Stimulated activated CD4-positive, alpha-beta T cell treated with anti-CD3 and anti-CD28 coated beads, Interleukin-2, amount 100 ng/mL, for 48 hours (primary cell): ENCODE data around the gene DTNB.

Source experiments
- DNase-seq, 2 donors: peaks; one replicate each; pipeline ENCODE4 v3.0.0-alpha.2; 2020

Gene DTNB

GRCh38 chr2:25379535-25379934 is 293.8 kb downstream of the DTNB start:
- no peak for DNase-seq

DNA sequence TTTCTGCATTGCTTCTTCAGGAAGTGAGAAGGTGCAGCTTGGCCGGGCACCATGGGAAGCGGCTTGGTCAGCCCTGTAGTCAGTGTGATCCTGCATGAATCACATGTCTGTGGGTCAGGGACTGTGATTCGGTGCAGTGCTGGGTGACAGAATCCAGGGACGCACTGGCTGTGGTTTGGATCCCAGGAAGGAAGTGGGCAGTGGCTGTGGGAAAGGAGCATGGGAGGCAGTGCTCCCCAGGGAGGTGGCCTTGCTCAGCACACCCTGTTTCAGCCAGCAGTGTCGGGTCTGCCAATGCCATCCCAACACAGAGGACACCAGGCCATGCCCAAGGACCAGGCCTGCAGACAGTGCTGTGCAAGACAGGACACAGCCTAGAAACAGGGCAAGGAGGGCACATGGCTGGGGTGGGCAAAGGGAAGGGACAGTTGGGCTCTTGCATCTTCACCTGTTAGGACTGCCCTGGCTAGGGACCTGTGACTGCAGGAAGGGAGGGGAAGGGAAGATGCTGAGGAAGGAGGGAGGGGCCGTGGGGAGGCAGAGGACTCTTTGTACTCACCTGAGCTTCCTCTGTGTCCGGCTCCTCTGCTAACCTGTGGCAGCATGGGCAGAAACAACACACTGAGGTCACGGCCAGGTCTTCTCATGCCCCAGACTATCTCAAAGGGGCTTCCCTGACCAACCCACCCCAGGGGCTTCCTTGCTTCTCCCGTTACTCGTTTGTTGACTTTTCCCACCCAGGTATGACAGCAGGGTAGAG is 294.5 kb downstream of the DTNB start:
- DNase-seq, result no peak

DNA sequence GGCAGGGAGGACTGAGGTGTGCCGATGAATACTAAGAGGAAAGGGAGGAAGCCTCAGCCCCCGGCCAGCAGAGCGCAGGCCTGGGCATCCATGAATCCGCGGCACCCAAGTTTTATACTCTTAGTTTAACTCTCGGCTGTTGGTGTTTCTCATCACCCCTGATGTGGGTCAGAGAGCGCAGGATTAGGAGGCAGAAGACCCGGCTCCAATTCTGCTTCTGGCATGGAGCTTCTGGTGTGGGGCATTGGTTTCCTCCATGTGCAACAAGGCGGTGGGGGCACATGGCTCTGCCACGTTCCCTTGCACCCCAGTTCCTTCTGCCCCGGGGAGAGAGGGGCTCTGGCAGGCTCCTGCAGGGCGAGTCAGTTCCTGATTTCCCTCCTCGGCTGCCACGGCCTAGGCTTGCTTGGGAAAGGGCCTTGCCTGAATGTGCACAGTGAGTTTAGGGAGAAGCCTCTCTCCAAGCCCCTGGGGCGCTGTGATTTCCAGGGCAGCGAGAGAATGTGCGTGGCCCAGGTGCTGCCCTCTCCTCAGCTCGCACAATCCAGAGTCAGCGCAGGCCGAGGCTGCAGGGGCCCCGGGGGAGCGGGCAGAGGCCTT is 295.5 kb downstream of the DTNB start:
- no peak for DNase-seq

GRCh38 chr2:25376750-25377621 is 296.4 kb downstream of the DTNB start:
- peak; percentile 88 to 93 for DNase-seq

- no peak for DNase-seq
Measured at GRCh38 chr2:25375989-25376545, 297.3 kb downstream of the DTNB start.

DNA sequence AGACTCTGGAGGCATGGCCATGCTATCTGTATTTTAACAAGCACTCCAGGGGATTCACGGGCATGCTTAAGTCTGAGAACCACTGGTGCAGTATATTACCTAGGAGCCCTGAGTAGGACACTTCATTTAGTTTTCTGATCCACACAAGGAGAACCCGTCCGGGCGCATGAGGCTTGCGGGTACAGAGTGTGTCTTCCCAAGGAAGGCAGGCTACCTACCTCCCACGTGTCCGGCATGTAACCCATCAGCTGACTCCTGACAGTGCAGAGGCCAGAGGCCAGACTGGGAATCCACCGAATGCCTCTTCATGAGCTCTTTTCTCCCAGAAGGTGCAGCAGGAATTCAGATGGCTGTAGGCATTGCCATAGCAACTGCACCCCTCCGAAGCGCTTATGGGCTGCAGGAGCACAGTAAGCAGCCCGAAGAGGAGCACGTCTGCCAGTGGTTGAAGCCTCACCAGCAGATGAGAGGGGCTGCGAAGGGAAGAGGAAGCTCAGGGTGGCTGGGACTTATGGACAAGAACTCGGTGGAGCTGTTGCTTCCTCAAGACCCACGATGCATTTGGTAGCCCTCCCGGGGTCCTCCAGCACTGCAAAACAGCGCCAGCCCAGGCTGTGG is 297.9 kb downstream of the DTNB start:
- DNase-seq, result no peak

GRCh38 chr2:25374827-25375226 is 298.6 kb downstream of the DTNB start:
- DNase-seq, result no peak

- DNase-seq, result no peak
Measured at GRCh38 chr2:25374411-25374810, 299.0 kb downstream of the DTNB start.

GRCh38 chr2:25373269-25373981 is 300.0 kb downstream of the DTNB start:
- DNase-seq, result no peak

DNA sequence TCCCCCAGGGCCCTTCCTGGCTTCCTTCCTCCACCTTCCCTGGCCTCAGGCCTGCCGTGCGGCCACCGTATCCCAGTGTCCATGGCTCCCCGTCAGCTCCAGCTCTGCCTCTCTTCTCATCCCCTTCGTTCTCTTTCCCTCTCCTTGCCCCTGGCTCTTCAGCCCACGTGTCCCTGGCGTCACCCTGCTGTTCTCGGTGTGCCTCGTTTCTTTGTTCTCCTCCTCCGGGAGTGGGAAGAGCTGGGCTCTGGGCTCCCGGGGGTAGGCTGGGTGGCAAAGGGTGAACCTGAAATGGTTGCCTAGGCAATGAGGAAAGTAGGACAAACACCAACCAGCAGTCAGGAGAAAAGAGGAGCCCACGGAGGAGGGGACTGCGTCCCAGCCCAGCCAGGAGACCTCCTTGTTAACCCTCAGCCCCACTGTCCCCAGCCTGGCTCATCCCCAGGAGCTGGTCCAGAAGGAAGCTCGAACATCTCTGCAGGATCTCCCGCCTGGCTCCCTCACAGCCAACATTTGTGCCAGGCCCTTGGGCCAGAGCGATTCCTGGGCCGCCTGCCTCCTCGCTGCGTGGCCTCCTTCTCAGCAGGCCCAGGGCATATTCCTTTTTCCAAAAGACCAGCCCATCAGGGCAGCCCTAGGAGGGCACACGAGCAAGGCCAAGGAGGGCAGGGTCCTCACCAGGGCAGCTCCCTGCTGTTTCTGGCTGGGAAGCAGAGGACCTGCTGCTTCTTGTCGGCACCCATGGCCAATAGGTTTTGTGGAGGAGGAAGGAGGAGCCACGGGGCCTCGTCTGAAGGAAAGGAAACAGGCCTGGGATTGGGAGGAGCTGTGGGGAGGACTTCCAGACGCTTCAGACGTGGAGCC is 300.7 kb downstream of the DTNB start:
- no peak for DNase-seq

- DNase-seq, result no peak
Measured at GRCh38 chr2:25371253-25372241, 301.8 kb downstream of the DTNB start.

- DNase-seq, result no peak
Measured at GRCh38 chr2:25369876-25370275, 303.5 kb downstream of the DTNB start.

GRCh38 chr2:25369439-25369838 is 303.9 kb downstream of the DTNB start:
- no peak for DNase-seq

DNA sequence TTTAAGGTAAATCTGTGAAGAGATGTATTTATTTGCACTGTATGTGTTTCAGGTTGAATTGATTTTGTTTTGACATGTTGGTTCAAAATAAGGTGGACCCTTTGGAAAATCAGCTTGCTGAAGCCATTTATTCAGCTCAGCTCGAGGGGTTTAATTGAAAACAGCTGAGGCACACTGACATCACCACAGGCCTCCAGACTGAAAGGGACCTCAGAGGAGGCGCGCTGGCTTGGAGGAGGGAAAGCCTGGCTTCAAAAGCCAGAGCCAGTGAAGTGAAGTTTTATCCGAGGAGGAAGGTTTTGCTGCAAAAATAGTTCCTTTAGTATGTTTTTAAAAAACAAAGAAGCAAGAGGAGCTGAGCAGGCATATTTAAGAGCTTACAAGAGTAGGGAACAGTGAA is 304.7 kb downstream of the DTNB start:
- no peak for DNase-seq

DNA sequence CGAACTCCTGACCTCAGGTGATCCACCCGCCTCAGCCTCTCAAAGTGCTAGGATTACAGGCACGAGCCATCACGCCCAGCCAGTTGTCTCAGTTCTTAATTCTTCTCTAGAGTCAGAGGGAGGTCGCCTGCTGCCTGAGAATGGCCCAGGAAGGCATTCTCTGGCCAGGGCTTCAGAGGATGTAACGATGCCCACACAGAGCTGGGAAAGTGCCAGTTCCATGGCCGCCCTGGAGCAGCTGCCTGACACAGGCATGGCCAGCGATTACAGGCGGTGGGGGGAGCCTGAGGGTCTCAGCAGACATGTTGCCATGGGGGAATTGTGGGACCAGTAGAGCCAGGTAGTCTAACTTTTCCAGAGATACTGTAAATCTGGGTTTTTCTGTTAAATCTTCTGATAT is 306.1 kb downstream of the DTNB start:
- DNase-seq, result no peak

DNA sequence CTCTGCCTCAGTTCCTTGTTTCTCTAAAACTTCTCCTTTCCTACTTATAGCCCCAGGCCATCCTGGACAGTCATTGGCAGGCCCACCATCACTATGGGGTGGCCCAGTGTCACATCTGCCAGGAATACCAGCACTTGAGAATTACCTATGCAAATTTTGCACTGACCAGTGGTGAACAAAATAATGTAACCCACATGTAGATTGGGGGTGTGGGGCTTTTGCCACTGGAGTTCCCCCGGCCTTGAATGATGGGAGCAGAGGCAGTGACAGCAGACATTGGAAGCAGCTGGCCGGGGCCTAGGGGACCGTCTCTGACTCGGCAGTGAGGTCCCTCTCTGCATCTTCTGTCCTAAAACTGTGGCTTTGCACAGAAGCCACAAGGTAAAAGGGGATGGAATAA is 306.7 kb downstream of the DTNB start:
- no peak for DNase-seq

DNA sequence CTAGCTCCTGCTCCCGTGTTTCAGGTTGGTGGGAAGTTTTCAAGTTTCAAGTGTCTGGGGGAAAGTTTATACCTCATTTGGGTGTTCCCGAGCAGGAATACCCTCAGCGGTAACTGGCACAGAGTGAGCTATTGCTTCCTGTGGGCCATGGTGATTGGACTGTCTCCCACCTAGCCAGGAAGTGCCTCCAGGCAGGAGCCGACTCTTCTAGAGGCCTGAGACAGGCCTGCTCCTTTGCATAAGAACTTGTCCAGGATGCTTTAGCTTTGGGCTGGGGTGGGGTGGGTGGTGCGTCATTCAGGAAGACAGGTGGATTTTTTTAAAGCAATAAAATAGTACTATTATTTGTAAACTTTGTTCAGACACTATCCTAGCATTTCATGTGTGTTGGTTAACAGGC is 308.1 kb downstream of the DTNB start:
- DNase-seq, result no peak

DNA sequence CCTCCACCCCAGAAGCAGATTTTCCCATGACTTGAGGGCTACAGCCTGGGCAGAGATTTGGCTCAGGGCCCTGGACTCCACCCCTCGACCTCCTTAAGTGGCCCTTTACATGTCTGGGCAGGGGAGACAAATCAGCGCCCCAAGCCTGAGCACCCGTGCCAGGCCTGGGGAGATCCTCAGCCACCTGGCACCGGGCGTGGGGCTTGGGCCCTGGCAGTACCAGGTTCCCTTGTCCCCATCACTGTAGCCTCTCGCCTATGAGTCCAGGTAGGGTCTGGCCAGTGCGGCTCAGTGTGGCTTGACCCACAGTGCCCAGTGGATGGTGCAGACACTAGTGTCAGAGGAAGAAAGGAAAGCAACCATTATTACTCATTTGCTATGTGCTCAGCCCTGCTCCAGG is 309.6 kb downstream of the DTNB start:
- DNase-seq, result no peak

DNA sequence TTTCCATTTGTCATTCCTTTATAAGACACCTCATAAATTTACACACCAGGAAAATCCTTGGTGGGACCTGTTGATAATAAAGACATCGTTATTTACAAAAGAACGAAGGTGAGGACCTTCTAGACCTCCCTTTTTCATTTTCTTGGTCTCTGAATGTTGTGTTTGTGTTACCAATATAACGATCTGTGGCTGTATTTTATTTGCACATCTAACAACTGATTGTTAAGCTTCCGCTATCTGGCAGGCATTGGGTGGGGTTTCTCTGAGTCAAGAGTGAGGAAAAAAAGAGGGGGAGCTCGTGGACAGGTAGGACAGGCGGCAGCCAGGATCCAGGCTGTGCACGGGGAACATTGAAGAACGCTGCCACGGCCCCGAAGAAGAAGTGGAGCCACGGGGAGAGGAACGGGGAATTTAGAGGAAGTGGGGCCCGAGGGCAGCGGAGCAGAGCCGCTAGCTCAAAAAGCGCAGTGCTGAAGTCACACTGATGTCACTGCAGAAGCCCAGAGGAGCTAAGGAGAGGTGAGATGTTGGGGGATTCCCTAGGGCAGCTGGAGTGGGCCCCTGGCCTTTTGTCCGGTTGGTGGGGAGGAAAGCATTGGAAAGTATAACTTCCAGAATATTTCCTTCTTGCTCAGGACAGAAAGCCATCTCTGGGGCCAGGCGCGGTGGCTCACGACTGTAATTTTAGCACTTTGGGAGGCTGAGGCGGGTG is 310.8 kb downstream of the DTNB start:
- DNase-seq, result peak in 1 of 2 donors; percentile 47
